HL-60 (cell line): ENCODE data around the gene CLDND1.

ENCODE experiments used
- POLR2AphosphoS5 ChIP-seq: IDR thresholded peaks from 2 replicates; pipeline ENCODE4 v1.6.1; 2012; ENCODE audit warnings: low read depth
- REST ChIP-seq: IDR thresholded peaks from 2 replicates; pipeline ENCODE4 v1.6.1; 2012; ENCODE audit warnings: low read depth; ENCODE audit not compliant: insufficient replicate concordance
- TF ChIP-seq, protein P1 (sequence below): IDR thresholded peaks from one replicate; pipeline ENCODE4 v1.5.1; 2011; ENCODE audit warnings: low read length, control low read depth, inconsistent platforms; ENCODE audit not compliant: insufficient read depth

GRCh38 chr3:98540346-98540745, 17.6 kb upstream of the CLDND1 start:
- TF ChIP-seq, protein P1, sequence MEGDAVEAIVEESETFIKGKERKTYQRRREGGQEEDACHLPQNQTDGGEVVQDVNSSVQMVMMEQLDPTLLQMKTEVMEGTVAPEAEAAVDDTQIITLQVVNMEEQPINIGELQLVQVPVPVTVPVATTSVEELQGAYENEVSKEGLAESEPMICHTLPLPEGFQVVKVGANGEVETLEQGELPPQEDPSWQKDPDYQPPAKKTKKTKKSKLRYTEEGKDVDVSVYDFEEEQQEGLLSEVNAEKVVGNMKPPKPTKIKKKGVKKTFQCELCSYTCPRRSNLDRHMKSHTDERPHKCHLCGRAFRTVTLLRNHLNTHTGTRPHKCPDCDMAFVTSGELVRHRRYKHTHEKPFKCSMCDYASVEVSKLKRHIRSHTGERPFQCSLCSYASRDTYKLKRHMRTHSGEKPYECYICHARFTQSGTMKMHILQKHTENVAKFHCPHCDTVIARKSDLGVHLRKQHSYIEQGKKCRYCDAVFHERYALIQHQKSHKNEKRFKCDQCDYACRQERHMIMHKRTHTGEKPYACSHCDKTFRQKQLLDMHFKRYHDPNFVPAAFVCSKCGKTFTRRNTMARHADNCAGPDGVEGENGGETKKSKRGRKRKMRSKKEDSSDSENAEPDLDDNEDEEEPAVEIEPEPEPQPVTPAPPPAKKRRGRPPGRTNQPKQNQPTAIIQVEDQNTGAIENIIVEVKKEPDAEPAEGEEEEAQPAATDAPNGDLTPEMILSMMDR, result no peak
- TF ChIP-seq REST, result no peak
- no peak for TF ChIP-seq POLR2AphosphoS5
